PC-3 (cell line): ENCODE measurements around the gene PLCL1. TPM values are rescaled to one million over a fixed set of nuclear protein-coding genes. Genes with fewer than 3 reads are reported as not detected.

Experiments
- ATAC-seq: fragments of 200-7000 bp; cut with Tn5 transposase; 2 replicates; pipeline ENCODE4 v1.9.1; 2020; ENCODE audit warnings: mild to moderate bottlenecking, moderate library complexity
- BruUV-seq: library from RNA; stranded (reverse); fragments of 400-500 nt; replicated peaks from 2 replicates; lab custom pipeline; 2021; lab: Mats Ljungman, UMichigan
- CTCF ChIA-PET: fragments of 300-600 bp; sonication (Branson Sonifier 250); formaldehyde crosslinking; loops from one replicate; lab custom pipeline; 2022; ENCODE audit warnings: antibody characterized with exemption; lab: Charles Lee
- POLR2A ChIA-PET: fragments of 300-600 bp; sonication (Branson Sonifier 250); formaldehyde crosslinking; loops from one replicate; lab custom pipeline; 2022; ENCODE audit warnings: antibody characterized with exemption; ENCODE audit not compliant: unreplicated experiment; lab: Charles Lee
- DNase-seq: peaks from one replicate; pipeline ENCODE4 v3.0.0-alpha.2; 2015
- H2AFZ ChIP-seq: fragments of 300-600 bp; sonication (generic); 2 replicates; pipeline ENCODE4 v1.6.0; 2016; ENCODE audit warnings: antibody characterized with exemption, low read length
- H3F3A ChIP-seq: fragments of 300-600 bp; sonication (generic); one replicate; pipeline ENCODE4 v1.6.0; 2017; ENCODE audit warnings: antibody characterized with exemption, low read length, control low read depth, mild to moderate bottlenecking; ENCODE audit not compliant: unreplicated experiment
- H3K27ac ChIP-seq: fragments of 300-600 bp; sonication (generic); 2 replicates; pipeline ENCODE4 v1.5.1; 2016; ENCODE audit warnings: mild to moderate bottlenecking, low read length
- H3K27me3 ChIP-seq: fragments of 300-600 bp; sonication (generic); 2 replicates; pipeline ENCODE4 v1.6.1; 2016; ENCODE audit warnings: low read length, mixed read lengths
- H3K36me3 ChIP-seq: fragments of 300-600 bp; sonication (generic); 2 replicates; pipeline ENCODE4 v1.6.1; 2016; ENCODE audit warnings: low read depth, mixed run types, low read length, mixed read lengths
- H3K4me1 ChIP-seq: fragments of 300-600 bp; sonication (generic); 2 replicates; pipeline ENCODE4 v1.5.1; 2016; ENCODE audit warnings: low read length; ENCODE audit not compliant: insufficient read depth
- H3K4me2 ChIP-seq: fragments of 300-600 bp; sonication (generic); 2 replicates; pipeline ENCODE4 v1.6.0; 2016; ENCODE audit warnings: low read length
- H3K4me3 ChIP-seq: fragments of 300-600 bp; sonication (generic); 2 replicates; pipeline ENCODE4 v1.5.1; 2016; ENCODE audit warnings: mild to moderate bottlenecking, low read length, mixed read lengths
- H3K79me2 ChIP-seq: fragments of 300-600 bp; sonication (generic); 2 replicates; pipeline ENCODE4 v1.6.1; 2017; ENCODE audit warnings: low read length, mixed read lengths
- H3K9ac ChIP-seq: fragments of 300-600 bp; sonication (generic); 2 replicates; pipeline ENCODE4 v1.6.0; 2016; ENCODE audit warnings: mild to moderate bottlenecking, low read length
- H3K9me2 ChIP-seq: fragments of 300-600 bp; sonication (generic); replicated peaks from 2 replicates; pipeline ENCODE4 v1.6.1; 2016; ENCODE audit warnings: mixed run types, low read length, mixed read lengths
- H3K9me3 ChIP-seq: fragments of 300-600 bp; sonication (generic); 2 replicates; pipeline ENCODE4 v1.6.1; 2016; ENCODE audit warnings: low read length, mixed read lengths
- H4K20me1 ChIP-seq: fragments of 300-600 bp; sonication (generic); 2 replicates; pipeline ENCODE4 v1.6.1; 2016; ENCODE audit warnings: low read length, mixed read lengths
- EZH2 ChIP-seq: fragments of 300-600 bp; sonication (generic); IDR thresholded peaks from one replicate; pipeline ENCODE4 v1.6.1; 2017; ENCODE audit warnings: antibody characterized with exemption, mild to moderate bottlenecking, low read length; ENCODE audit not compliant: unreplicated experiment
- EZH2phosphoT487 ChIP-seq: fragments of 300-600 bp; sonication (generic); IDR thresholded peaks from 2 replicates; pipeline ENCODE4 v1.6.1; 2018; ENCODE audit warnings: mild to moderate bottlenecking, antibody characterized with exemption, low read length, borderline replicate concordance
- intact Hi-C: fragments of 100-400 bp; cut with micrococcal nuclease; formaldehyde crosslinking; loops from 2 replicates; pipeline ENCODE4 v1.9.0; 2023
- total RNA-seq: library from RNA; depleted of rRNA; stranded (reverse); fragments of >200 nt; gene quantifications from 2 replicates; pipeline ENCODE4 v1.2.3, GENCODE V29; 2014
- TF ChIP-seq, protein P1 (sequence below): fragments of 300-600 bp; sonication (generic); conservative IDR thresholded peaks from 2 replicates; pipeline ENCODE4 v1.5.1; 2017; ENCODE audit warnings: antibody characterized with exemption, low read depth, mild to moderate bottlenecking, low read length

The PLCL1 gene
- total RNA-seq, 1 experiment from 2014 or later, result not detected

DNA sequence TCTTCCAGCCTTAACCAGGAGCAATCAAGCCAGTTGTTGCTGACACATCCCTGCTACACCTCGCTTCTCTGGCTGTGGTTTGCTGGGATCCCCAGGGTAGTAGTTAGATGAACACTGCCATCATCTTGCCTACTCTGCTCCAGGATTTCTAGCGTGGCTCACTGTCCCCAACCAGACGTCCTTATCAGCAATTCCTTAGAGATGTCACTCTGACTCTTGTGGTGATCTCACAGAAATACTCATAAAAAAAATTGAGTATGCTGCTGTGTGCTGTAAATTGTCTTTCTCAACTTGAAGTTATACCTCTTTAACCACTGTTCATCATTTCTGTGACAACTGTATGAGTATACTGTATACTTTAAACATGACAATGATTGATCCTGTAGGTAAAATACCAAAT is 63.2 kb downstream of the PLCL1 start:
- Histone ChIP-seq H3F3A (no peaks in the 10 kb centered on the region), H3K4me1 (no peaks in the 10 kb centered on the region), H3K27me3 (peaks cover 27% of the 10 kb centered on the region), H3K9me3 (no peaks in the 10 kb centered on the region), H3K9ac (no peak overlapping the region), H3K27ac (no peak overlapping the region), H4K20me1 (no peaks in the 10 kb centered on the region), H3K4me3 (no peak overlapping the region), H3K36me3 (no peaks in the 10 kb centered on the region), H3K4me2 (no peak overlapping the region), H2AFZ (no peak overlapping the region), H3K79me2 (no peaks in the 10 kb centered on the region), H3K9me2 (no peaks in the 10 kb centered on the region)
- CTCF ChIA-PET, result no interaction called here
- no TSS peak for BruUV-seq
- intact Hi-C loops, result no loop called here
- DNase-seq (no peak), ATAC-seq (no peak)
- POLR2A ChIA-PET, result no interaction called here
- no peak for TF ChIP-seq EZH2phosphoT487
- no peak for TF ChIP-seq EZH2
- TF ChIP-seq, protein P1, sequence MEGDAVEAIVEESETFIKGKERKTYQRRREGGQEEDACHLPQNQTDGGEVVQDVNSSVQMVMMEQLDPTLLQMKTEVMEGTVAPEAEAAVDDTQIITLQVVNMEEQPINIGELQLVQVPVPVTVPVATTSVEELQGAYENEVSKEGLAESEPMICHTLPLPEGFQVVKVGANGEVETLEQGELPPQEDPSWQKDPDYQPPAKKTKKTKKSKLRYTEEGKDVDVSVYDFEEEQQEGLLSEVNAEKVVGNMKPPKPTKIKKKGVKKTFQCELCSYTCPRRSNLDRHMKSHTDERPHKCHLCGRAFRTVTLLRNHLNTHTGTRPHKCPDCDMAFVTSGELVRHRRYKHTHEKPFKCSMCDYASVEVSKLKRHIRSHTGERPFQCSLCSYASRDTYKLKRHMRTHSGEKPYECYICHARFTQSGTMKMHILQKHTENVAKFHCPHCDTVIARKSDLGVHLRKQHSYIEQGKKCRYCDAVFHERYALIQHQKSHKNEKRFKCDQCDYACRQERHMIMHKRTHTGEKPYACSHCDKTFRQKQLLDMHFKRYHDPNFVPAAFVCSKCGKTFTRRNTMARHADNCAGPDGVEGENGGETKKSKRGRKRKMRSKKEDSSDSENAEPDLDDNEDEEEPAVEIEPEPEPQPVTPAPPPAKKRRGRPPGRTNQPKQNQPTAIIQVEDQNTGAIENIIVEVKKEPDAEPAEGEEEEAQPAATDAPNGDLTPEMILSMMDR, result no peak

DNA sequence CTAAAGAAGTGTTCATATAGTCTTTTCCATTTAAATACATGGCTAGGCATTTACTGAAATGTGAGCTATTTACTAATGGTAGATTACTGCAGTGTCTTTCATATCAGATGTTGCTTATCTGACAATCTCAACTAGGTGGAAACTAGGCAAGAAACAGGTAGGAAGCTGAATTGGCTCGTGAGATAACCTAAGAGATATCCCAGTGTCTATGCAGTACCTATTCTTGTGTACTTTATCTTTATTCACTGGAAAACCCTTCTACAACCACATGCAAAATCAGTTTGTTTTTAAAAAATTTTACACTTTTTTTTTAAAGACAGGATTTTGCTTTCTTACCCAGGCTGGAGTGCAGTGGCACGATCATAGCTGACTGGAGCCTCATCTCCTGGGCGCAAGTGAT is 63.8 kb downstream of the PLCL1 start:
- no peak overlapping the region for H3K9ac ChIP-seq
- H4K20me1 ChIP-seq, result no peaks in the 10 kb centered on the region
- DNase-seq (no peak), ATAC-seq (no peak)
- TF ChIP-seq EZH2 (no peak), EZH2phosphoT487 (no peak)
- TF ChIP-seq, protein P1, result no peak
- H3K36me3 ChIP-seq, result no peaks in the 10 kb centered on the region
- POLR2A ChIA-PET, result no interaction called here
- H3K27me3 ChIP-seq, result peaks cover 21% of the 10 kb centered on the region
- intact Hi-C loops, result no loop called here
- no peaks in the 10 kb centered on the region for H3F3A ChIP-seq
- no peaks in the 10 kb centered on the region for H3K4me1 ChIP-seq
- H3K9me3 ChIP-seq, result no peaks in the 10 kb centered on the region
- H3K4me3 ChIP-seq, result no peak overlapping the region
- no peaks in the 10 kb centered on the region for H3K79me2 ChIP-seq
- H3K27ac ChIP-seq, result no peak overlapping the region
- BruUV-seq, result no TSS peak
- CTCF ChIA-PET, result no interaction called here
- no peak overlapping the region for H3K4me2 ChIP-seq
- no peak overlapping the region for H2AFZ ChIP-seq
- H3K9me2 ChIP-seq, result no peaks in the 10 kb centered on the region

DNA sequence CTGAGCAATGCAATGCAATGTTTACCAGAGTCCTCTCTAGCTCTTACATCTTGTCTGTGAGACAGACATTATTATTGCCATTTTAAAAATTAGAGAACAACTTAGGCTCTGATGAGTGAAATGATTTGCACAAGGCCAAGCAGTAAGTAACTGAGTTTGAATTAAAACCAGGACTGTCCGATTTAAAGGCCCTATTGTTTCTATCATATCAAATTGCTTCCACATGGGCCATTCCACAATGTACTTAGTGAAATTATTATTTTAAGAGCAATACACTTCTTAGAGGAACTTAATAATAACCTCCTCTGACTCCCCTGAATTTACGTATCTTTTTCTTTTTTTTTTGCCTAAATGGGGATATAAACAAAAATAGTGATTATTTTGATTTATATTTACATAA is 64.6 kb downstream of the PLCL1 start:
- intact Hi-C loops, result no loop called here
- no peaks in the 10 kb centered on the region for H3F3A ChIP-seq
- H3K4me3 ChIP-seq, result no peak overlapping the region
- H3K9me3 ChIP-seq, result no peaks in the 10 kb centered on the region
- H3K4me2 ChIP-seq, result no peak overlapping the region
- H3K36me3 ChIP-seq, result no peaks in the 10 kb centered on the region
- H3K27ac ChIP-seq, result no peak overlapping the region
- ATAC-seq (no peak), DNase-seq (no peak)
- no peaks in the 10 kb centered on the region for H3K79me2 ChIP-seq
- H3K4me1 ChIP-seq, result no peaks in the 10 kb centered on the region
- CTCF ChIA-PET, result interaction anchor here (0.6 kb wide), 1 partner anchor 67 kb away, joined by 7 read pairs; no protein-coding TSS in a partner anchor
- H2AFZ ChIP-seq, result no peak overlapping the region
- no peaks in the 10 kb centered on the region for H3K9me2 ChIP-seq
- peaks cover 20% of the 10 kb centered on the region for H3K27me3 ChIP-seq
- TF ChIP-seq, protein P1, result no peak
- TF ChIP-seq EZH2, result no peak
- no peak for TF ChIP-seq EZH2phosphoT487
- POLR2A ChIA-PET, result interaction anchor here (0.7 kb wide), 1 partner anchor 23 kb away, joined by 4 read pairs; no protein-coding TSS in a partner anchor
- no peaks in the 10 kb centered on the region for H4K20me1 ChIP-seq
- BruUV-seq, result no TSS peak
- H3K9ac ChIP-seq, result no peak overlapping the region
